Astrocyte of the hippocampus (primary cell): ENCODE data around the gene CLIC4.
A peak's percentile ranks its signal among the peaks of the same experiment; 100 is the strongest.
"Not testable (repeated sequence)": the region's sequence is repeated elsewhere in the genome, so short reads cannot be mapped to it uniquely, and the experiment has no call there.

Experiments
- DNase-seq: peaks from one replicate; pipeline ENCODE4 v3.0.0; 2011; ENCODE audit warnings: low read depth, low spot score

CLIC4 gene

GRCh38 chr1:24717887-24718650, 27.2 kb upstream of the CLIC4 start:
- no peak for DNase-seq

DNA sequence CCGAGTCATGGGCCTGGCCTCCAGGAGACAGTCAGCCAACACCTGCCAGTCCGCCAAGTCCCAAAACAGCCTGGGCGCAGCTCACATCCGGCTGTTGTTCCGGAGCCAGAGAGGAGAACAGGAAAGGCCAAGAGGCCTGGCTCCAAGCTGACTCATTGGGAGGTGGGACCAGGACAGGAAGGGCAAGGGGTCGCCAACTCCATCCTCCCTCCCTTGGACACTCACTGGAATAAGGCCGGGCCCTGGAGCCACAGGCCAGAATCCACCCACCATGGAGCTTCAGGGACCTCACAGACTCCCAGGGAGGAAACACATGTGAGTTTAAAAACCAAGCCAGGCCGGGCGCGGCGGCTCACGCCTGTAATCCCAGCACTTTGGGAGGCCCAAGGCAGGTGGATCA, 25.1 kb upstream of the CLIC4 start:
- peak; percentile 20 for DNase-seq

DNA sequence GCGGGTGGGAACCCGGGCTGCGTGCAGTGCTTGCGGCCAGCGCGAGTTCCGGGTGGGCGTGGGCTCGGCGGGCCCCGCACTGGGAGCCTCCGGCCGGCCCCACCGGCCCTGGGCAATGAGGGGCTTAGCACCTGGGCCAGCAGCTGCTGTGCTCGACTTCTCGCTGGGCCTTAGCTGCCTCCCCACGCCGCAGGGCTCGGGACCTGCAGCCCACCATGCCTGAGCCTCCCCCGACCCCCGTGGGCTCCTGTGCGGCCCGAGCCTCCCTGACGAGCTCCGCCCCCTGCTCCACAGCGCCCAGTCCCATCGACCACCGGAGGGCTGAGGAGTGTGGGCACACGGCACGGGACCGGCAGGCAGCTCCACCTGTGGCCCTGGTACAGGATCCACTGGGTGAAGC, 23.7 kb upstream of the CLIC4 start:
- DNase-seq: no peak

DNA sequence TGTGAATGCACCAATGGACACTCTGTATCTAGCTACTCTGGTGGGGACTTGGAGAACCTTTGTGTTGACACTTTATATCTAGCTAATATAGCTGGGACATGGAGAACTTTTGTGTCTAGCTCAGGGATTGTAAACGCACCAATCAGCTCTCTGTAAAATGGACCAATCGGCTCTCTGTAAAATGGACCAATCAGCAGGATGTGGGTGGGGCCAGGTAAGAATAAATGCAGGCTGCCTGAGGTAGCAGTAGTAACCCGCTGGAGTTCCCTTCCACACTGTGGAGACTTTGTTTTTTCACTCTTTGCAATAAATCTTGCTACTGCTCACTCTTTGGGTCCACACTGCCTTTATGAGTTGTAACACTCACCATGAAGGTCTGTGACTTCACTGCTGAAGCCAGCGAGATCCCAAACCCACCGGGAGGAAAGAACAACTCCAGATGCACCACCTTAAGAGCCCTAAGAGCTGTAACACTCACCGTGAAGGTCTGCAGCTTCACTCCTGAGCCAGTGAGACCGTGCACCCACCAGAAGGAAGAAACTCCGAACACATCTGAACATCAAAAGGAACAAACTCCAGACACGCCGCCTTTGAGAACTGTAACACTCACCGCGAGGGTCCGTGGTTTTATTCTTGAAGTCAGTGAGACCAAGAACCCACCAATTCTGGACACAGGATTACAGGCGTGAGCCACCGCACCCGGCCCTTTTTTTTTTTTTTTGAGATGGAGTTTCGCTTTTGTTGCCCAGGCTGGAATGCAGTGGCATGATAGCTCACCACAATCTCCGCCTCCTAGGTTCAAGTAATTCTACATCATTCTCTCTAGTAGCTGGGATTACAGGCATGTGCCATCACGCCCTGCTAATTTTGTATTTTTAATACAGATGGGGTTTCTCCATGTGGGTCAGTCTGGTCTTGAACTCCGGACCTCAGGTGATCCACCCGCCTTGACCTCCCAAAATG, 22.9 kb upstream of the CLIC4 start:
- peak; percentile 50 for DNase-seq

DNA sequence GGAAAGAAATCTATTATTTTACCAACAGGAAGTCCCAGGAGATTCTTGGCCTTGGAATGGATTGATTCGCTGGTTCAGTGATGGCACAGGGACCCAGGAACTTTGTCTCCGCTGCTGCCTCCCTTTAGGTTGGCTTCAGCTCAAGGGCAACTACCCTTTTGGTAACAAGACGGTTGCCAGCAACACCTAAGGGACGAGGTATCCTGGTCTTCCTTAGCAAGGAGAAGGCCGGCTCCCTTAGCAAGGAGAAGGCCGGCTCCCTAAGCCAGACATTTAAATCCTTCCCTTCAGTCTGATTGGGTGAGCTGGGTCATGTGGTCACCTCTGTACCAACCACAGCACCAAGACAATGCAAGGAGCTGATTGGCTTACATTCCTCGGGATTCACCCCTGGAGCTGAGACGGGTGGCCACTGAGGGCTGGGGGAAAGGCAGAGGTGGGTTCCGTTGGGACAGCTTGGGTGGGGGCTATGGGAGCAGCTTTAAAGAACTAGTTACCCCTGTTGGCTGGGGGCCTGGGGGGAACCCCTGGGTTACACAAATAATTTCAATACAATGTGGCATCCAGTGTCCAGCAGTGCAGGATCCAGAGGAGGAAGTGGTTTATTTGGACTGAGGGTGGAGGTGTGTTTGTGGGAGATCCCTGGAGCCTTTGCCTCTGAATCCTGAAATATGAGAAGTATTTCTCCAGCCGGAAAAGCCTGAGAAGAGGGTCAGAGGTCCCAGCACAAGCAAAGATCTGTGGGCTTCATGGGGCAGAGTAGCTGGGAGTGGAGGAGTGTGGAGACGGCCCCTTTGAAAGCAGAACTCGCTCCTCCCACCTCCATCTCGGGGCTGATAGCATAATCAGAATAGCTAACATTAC, 20.7 kb upstream of the CLIC4 start:
- peak; percentile 51 for DNase-seq

DNA sequence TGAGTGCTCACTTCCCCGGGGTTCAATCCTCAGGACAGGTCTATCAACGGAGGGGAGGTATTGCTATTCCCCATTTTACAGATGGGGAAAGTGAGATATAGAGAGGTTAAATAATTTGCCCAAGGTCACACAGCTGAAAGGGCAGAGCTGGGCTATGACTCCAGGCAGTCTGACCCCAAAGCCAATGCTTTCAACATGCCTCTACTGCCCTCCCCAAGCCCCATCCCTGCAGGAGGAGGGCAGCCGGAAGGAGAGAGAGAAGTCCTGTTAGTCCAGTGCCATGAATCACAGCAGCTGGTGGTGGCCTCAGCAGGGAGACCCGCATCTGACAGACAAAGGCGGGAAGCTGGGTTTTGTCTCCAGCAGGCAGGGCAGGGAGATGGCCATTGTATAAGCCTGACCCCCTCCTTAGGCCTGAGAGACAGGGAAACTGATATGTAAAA, 20.0 kb upstream of the CLIC4 start:
- no peak for DNase-seq

DNA sequence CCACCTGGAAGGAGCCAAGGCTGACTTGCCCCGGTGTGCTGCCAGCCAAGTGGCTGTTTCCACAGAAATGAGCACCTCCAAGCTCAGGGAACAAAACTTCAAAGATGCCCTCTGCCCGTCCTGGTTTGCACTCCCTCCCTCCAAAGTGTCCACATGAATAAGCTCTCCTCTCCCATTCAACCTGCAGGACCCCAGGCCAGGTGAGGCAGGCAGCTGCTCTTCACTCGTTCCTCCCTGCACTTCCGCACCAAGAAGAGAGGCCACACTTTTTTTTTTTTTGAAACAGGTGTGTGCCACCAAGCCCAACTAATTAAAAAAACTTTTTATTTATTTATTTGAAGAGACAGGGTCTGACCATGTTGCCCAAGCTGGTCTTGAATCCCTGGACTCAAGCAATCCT, 18.5 kb upstream of the CLIC4 start:
- DNase-seq: no peak

GRCh38 chr1:24727501-24728216, 17.6 kb upstream of the CLIC4 start:
- no peak for DNase-seq

DNA sequence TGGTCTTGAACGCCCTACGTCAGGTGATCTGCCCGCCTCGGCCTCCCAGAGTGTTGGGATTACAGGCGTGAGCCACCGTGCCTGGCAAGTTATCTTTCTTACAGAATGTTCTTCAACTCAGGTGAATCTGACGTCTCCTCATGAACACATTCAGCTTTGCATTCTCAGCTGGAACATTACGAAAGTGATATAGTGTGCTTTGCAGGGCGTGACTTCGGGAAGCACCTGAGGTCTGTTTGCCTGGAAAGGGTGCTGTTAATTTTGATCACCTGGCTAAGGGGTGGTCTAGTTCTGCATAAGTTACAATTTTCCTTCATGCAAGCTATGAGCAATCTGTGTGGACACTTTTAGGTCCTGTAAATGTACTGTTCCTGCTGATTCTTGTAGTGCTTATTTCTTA, 16.3 kb upstream of the CLIC4 start:
- no peak for DNase-seq

GRCh38 chr1:24732186-24732885, 12.9 kb upstream of the CLIC4 start:
- DNase-seq: no peak

- not testable (repeated sequence) for DNase-seq
These were observed 11.9 kb upstream of the CLIC4 start for GRCh38 chr1:24733342-24733741.

DNA sequence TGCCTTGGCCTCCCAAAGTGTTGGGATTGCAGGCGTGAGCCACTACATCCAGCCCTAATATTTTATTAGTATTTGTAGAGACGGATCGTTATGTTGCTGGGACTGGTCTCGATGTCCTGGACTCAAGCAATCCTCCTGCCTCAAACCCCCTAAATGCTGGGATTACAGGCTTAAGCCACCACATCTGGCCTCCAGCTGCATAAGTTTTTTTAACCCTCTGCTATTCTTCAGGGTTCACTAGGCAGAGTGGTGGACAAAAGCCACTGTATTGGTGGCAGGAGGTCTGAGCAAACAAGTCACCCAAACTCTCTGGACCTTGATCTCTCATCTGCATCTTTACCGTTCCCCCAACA, 10.1 kb upstream of the CLIC4 start:
- DNase-seq: no peak

DNA sequence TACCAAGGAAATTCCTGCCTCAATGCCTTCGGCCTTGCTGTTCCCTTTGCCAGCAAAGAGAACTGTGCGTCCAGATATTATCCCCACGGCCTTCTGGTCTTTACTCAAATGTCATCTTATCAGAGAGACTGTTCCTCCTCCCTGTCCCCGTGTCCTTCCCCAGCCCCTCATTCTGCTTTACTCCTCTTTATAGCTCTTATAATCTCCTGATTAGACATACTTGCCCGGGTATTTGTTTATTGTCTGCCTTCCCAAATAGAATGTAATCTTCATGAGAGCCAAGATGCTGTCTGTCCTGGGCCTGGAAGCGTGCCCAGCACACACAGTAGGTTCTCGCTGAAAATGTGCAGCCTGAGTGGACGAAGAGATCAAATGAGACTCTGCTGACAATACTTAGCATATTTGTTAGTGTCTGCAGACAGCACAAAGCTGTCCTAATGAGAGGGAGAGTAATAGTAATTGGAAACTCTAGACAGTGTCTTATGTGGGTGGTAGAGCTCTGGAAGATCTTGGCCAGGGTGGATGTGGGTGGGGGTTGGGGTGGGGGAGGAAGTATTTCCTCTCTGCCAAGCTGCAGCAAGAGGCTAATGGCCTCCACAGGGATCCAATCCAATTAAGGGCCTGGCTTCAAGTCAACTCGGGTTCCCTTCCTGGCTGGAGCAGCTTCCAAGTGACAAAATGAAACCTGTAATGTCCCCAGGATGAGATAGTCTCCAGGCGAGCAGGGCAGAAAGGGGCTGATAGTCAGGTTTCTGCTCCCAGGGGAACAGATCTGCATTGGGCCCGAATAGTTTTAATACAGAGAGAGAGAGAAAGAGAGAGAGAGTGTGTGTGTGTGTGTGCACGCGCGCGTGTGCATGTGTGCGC, 9.5 kb upstream of the CLIC4 start:
- peak; percentile 57 for DNase-seq

- no peak for DNase-seq
These were observed 7.7 kb upstream of the CLIC4 start for GRCh38 chr1:24737368-24738117.

- no peak for DNase-seq
These were observed 6.0 kb upstream of the CLIC4 start for GRCh38 chr1:24739241-24739640.

DNA sequence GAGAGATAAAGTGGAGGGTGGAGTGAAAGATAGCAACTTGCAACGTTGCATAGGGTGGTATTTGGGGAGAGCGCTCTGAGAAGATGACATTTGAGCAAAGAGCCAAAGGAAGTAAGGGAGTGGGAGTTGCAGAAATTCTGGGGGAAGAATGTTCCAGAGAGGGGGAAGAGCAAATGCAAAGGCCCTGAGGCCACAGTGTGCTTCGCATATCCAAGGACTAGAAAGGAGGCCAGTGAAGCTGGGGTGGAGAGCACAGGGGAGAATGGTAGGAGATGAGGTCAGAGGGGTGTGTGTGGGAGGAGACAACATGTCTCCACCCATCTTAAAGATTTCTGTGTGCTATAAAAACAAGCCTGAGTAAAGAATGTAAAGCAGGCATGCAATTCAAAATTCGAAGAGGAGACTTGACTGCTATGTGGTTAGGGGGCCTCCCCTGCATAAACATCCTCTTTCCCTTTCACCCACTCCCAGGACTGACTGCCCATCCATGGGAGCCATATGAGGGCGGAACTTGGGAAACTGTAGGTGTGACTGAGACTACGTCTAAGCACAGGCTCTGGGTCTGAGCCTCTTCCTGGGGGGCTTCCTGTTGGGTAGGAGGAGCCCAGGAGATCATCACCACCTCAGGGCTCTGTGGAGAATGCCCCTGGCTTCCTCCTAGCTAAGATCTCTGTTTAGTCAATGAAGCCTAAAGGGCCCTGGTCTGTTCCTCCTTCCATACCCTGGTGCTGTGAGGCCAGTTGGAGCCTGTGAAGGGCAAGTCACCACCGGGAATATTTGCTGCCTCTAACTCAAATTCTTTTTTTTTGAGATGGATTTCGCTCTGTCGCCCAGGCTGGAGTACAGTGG, 2.9 kb upstream of the CLIC4 start:
- DNase-seq: peak; percentile 46

GRCh38 chr1:24743404-24744211, 1.6 kb upstream of the CLIC4 start:
- DNase-seq: no peak
